GM12878 (cell line): ENCODE data around the gene PRTFDC1. TPM values are rescaled to one million over a fixed set of nuclear protein-coding genes. Genes with fewer than 3 reads are reported as not detected.

Experiments
- ATAC-seq: fragments of 200-7000 bp; cut with Tn5 transposase; 3 replicates; pipeline ENCODE4 v1.9.1; 2020; ENCODE audit warnings: mild to moderate bottlenecking, moderate library complexity
- BruUV-seq: library from RNA; stranded (reverse); fragments of 400-500 nt; replicated peaks from 2 replicates; lab custom pipeline; 2021; lab: Mats Ljungman, UMichigan
- CTCF ChIA-PET: fragments of 300-600 bp; sonication (Branson Sonifier 250); formaldehyde crosslinking; extraction: SDS; loops from one replicate; lab custom pipeline; 2021; ENCODE audit warnings: inconsistent platforms; lab: Yijun Ruan, JAX
- POLR2A ChIA-PET: fragments of 350-600 bp; formaldehyde crosslinking; extraction: SDS; loops from one replicate; lab custom pipeline; 2021; ENCODE audit warnings: inconsistent platforms; lab: Charles Lee
- RAD21 ChIA-PET: fragments of 300-600 bp; sonication (Branson Sonifier 250); formaldehyde crosslinking; loops from one replicate; lab custom pipeline; 2023; ENCODE audit warnings: antibody characterized with exemption; ENCODE audit not compliant: unreplicated experiment; lab: Charles Lee
- SMC1A ChIA-PET: fragments of 300-600 bp; sonication (Branson Sonifier 250); formaldehyde crosslinking; loops from one replicate; lab custom pipeline; 2023; ENCODE audit not compliant: unreplicated experiment, uncharacterized antibody; lab: Charles Lee
- DNase-seq: peaks from one replicate; pipeline ENCODE4 v3.0.0-alpha.2; 2011; ENCODE audit warnings: low read depth, low spot score
- FAIRE-seq: peaks from 3 replicates; lab custom pipeline; 2011; peaks lifted over from hg19 to GRCh38; lab: Jason Lieb, UNC
- H2AFZ ChIP-seq: 2 replicates; pipeline ENCODE4 v1.6.0; 2011; ENCODE audit warnings: low read depth, low read length, control low read depth; ENCODE audit not compliant: control insufficient read depth
- H3K27ac ChIP-seq: 2 replicates; pipeline ENCODE4 v1.5.1; 2011; ENCODE audit warnings: control low read depth; ENCODE audit not compliant: control insufficient read depth, insufficient read depth
- H3K27me3 ChIP-seq, 2 experiments: replicated peaks in 1 of 2; 2 replicates each; pipeline versions ENCODE4 v1.6.0 to v1.6.1; 2011; ENCODE audit warnings: low read length in 1 of 2; ENCODE audit not compliant: control insufficient read depth in 2 of 2, insufficient read depth in 2 of 2
- H3K36me3 ChIP-seq, 2 experiments: 2 replicates each; pipeline ENCODE4 v1.5.1; 2011; ENCODE audit warnings: low read length in 1 of 2; ENCODE audit not compliant: control insufficient read depth in 2 of 2, insufficient read depth in 2 of 2
- H3K4me1 ChIP-seq: 2 replicates; pipeline ENCODE4 v1.6.1; 2011; ENCODE audit warnings: mild to moderate bottlenecking, low read length, moderate library complexity, mixed read lengths; ENCODE audit not compliant: control insufficient read depth, insufficient read depth
- H3K4me2 ChIP-seq: 2 replicates; pipeline ENCODE4 v1.6.0; 2011; ENCODE audit warnings: control low read depth; ENCODE audit not compliant: control insufficient read depth, insufficient read depth
- H3K4me3 ChIP-seq: fragments of 200-600 bp; sonication (generic); 2 replicates; pipeline ENCODE4 v1.5.1; 2016
- H3K79me2 ChIP-seq: 2 replicates; pipeline ENCODE4 v1.6.0; 2011; ENCODE audit warnings: low read length; ENCODE audit not compliant: control insufficient read depth, insufficient read depth
- H3K9ac ChIP-seq: 2 replicates; pipeline ENCODE4 v1.8.0; 2011; ENCODE audit warnings: low read length, control low read depth, mixed read lengths; ENCODE audit not compliant: control insufficient read depth, insufficient read depth
- H3K9me3 ChIP-seq: replicated peaks from 3 replicates; pipeline ENCODE4 v1.5.1; 2011; ENCODE audit warnings: mild to moderate bottlenecking, low read length; ENCODE audit not compliant: control insufficient read depth, insufficient read depth
- H4K20me1 ChIP-seq: 2 replicates; pipeline ENCODE4 v1.6.0; 2011; ENCODE audit not compliant: control insufficient read depth, insufficient read depth
- BACH1 ChIP-seq: fragments of 450-650 bp; IDR thresholded peaks from 2 replicates; pipeline ENCODE4 v1.6.1; 2017; ENCODE audit warnings: mild to moderate bottlenecking, borderline replicate concordance
- CREB1 ChIP-seq: IDR thresholded peaks from 2 replicates; pipeline ENCODE4 v1.6.1; 2012; ENCODE audit warnings: low read depth, mild to moderate bottlenecking, inconsistent platforms
- MTA3 ChIP-seq: IDR thresholded peaks from 2 replicates; pipeline ENCODE4 v1.6.1; 2012; ENCODE audit warnings: low read length, inconsistent platforms, borderline replicate concordance
- RAD51 ChIP-seq: fragments of 450-650 bp; IDR thresholded peaks from 2 replicates; pipeline ENCODE4 v1.6.1; 2016; ENCODE audit warnings: moderate library complexity, mild to moderate bottlenecking, inconsistent platforms
- STAT1 ChIP-seq: fragments of 450-650 bp; conservative IDR thresholded peaks from 2 replicates; pipeline ENCODE4 v1.6.1; 2014; ENCODE audit warnings: antibody characterized with exemption, mild to moderate bottlenecking
- TCF12 ChIP-seq: IDR thresholded peaks from 2 replicates; pipeline ENCODE4 v1.6.1; 2011; ENCODE audit warnings: low read depth, mild to moderate bottlenecking, low read length
- ZBED1 ChIP-seq: IDR thresholded peaks from 2 replicates; pipeline ENCODE4 v1.6.1; 2016; ENCODE audit warnings: borderline replicate concordance
- ZNF274 ChIP-seq: IDR thresholded peaks from one replicate; pipeline ENCODE4 v1.8.0; 2011; ENCODE audit not compliant: insufficient read length, insufficient read depth
- ZSCAN29 ChIP-seq: fragments of 450-650 bp; IDR thresholded peaks from 2 replicates; pipeline ENCODE4 v1.6.1; 2017; ENCODE audit warnings: mild to moderate bottlenecking, moderate library complexity
- in situ Hi-C: fragments of 300-500 bp; cut with MboI; formaldehyde crosslinking; loops from 9 replicates; pipeline ENCODE4 v1.14.3; 2018; ENCODE audit warnings: mixed read lengths
- intact Hi-C: fragments of 100-400 bp; cut with micrococcal nuclease; formaldehyde crosslinking; loops from one replicate; pipeline ENCODE4 v1.14.2; 2022; ENCODE audit not compliant: unreplicated experiment
- polyA plus RNA-seq, 11 experiments: library from polyadenylated mRNA; depleted of rRNA in 4 of 11; unstranded in 6 of 11; stranded (reverse) in 5 of 11; fragments of >200 nt; fragmentation: Nextera tagmentation in 4 of 11; fragmentation: Illumina TruSeq in 1 of 11; extraction: Ambion mirVana in 4 of 11; extraction: Trizol in 1 of 11; gene quantifications; 1 replicate in 1 of 11; 2 replicates in 10 of 11; pipeline versions ENCODE4 v1.2.1 to v1.2.3, GENCODE V29; 2011 to 2016; ENCODE audit warnings: inconsistent platforms in 2 of 11, missing spikeins in 2 of 11, low read depth in 1 of 11
- total RNA-seq, 4 experiments: library from RNA; depleted of rRNA in 3 of 4; stranded (reverse); fragments of >200 nt in 3 of 4; fragmentation: Illumina TruSeq in 1 of 4; extraction: Trizol in 1 of 4; gene quantifications; 2 replicates each; pipeline versions ENCODE4 v1.2.1 to v1.2.3, GENCODE V29; 2013 to 2021
- TF ChIP-seq, protein P1 (sequence below): fragments of 150-350 bp; IDR thresholded peaks from 2 replicates; pipeline ENCODE4 v1.6.1; 2014; ENCODE audit warnings: mild to moderate bottlenecking, low read depth, low read length
- TF ChIP-seq, protein P2 (sequence below): IDR thresholded peaks from 2 replicates; pipeline ENCODE4 v1.6.1; 2011; ENCODE audit warnings: low read depth, mild to moderate bottlenecking, low read length, moderate library complexity, borderline replicate concordance; ENCODE audit errors: extremely low read depth
- TF ChIP-seq, protein P3 (sequence below): IDR thresholded peaks from 2 replicates; pipeline ENCODE4 v1.6.1; 2011; ENCODE audit warnings: borderline replicate concordance, low read depth, mild to moderate bottlenecking, moderate library complexity, low read length; ENCODE audit not compliant: insufficient read depth, poor library complexity, severe bottlenecking

The PRTFDC1 gene
- total and polyA plus RNA-seq, 10 of the 15 experiments (the other 5 are each of a cell fraction or from before 2014, with no cell fraction given) = 5.5 to 17.3 (median 11.3) TPM

DNA sequence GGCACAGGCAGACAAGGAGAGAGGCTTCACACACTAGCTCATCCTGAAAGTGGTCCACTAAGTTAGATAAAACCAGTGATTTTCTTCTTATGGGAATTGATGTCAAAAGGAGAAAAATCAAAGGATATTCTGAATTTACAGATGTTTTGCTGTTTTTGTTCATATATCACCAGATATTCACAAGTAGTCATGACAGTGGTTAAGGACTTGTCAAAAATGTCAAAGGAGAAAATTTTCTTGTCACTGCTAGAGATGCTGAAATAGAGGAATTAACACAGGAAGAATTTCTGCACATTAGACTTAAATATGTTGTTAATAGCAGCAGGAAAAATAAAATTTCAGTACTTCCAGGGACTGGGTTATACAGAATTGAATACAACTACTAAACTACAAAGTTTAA is 78.3 kb downstream of the PRTFDC1 start:
- ChIA-PET SMC1A (interaction anchor here (1.0 kb wide), 2 partner anchors 26 to 70 kb away, joined by 3 read pairs; no protein-coding TSS in a partner anchor), RAD21 (no interaction called here), CTCF (no interaction called here), POLR2A (no interaction called here)
- BruUV-seq = no TSS peak
- Histone ChIP-seq H3K4me2 (no peak overlapping the region), H3K36me3 (no peaks in the 10 kb centered on the region), H3K27me3 (no peaks in the 10 kb centered on the region), H3K4me3 (no peak overlapping the region), H3K27ac (no peak overlapping the region), H3K9me3 (peaks cover 3% of the 10 kb centered on the region), H3K4me1 (no peaks in the 10 kb centered on the region), H3K9ac (no peak overlapping the region), H2AFZ (no peak overlapping the region), H3K79me2 (no peaks in the 10 kb centered on the region), H4K20me1 (no peaks in the 10 kb centered on the region)
- in situ Hi-C loops = no loop called here
- TF ChIP-seq STAT1 = no peak
- TF ChIP-seq, protein P1, sequence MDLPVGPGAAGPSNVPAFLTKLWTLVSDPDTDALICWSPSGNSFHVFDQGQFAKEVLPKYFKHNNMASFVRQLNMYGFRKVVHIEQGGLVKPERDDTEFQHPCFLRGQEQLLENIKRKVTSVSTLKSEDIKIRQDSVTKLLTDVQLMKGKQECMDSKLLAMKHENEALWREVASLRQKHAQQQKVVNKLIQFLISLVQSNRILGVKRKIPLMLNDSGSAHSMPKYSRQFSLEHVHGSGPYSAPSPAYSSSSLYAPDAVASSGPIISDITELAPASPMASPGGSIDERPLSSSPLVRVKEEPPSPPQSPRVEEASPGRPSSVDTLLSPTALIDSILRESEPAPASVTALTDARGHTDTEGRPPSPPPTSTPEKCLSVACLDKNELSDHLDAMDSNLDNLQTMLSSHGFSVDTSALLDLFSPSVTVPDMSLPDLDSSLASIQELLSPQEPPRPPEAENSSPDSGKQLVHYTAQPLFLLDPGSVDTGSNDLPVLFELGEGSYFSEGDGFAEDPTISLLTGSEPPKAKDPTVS = no peak
- no peak for TF ChIP-seq CREB1
- TF ChIP-seq RAD51 = no peak
- TF ChIP-seq, protein P2, sequence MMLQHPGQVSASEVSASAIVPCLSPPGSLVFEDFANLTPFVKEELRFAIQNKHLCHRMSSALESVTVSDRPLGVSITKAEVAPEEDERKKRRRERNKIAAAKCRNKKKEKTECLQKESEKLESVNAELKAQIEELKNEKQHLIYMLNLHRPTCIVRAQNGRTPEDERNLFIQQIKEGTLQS = no peak
- TF ChIP-seq, protein P3, sequence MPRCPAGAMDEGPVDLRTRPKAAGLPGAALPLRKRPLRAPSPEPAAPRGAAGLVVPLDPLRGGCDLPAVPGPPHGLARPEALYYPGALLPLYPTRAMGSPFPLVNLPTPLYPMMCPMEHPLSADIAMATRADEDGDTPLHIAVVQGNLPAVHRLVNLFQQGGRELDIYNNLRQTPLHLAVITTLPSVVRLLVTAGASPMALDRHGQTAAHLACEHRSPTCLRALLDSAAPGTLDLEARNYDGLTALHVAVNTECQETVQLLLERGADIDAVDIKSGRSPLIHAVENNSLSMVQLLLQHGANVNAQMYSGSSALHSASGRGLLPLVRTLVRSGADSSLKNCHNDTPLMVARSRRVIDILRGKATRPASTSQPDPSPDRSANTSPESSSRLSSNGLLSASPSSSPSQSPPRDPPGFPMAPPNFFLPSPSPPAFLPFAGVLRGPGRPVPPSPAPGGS = no peak
- no peak for TF ChIP-seq ZNF274
- no peak for TF ChIP-seq ZBED1
- TF ChIP-seq BACH1 = no peak
- no peak for TF ChIP-seq ZSCAN29
- TF ChIP-seq TCF12 = no peak
- TF ChIP-seq MTA3 = no peak
- no peak for ATAC-seq
- DNase-seq = no peak
- intact Hi-C loops = loop anchor here (5.0 kb wide), 1 partner anchor 42 kb away; no protein-coding TSS in a partner anchor
- FAIRE-seq = no peak
